Activated CD4-positive, alpha-beta T cell treated with anti-CD3 and anti-CD28 coated beads for 48 hours (primary cell): Measurements from ENCODE around the gene IL16.
"Not testable (repeated sequence)": the region's sequence is repeated elsewhere in the genome, so short reads cannot be mapped to it uniquely, and the experiment has no call there.

Source experiments
- DNase-seq: peaks from one replicate; pipeline ENCODE4 v3.0.0-alpha.2; 2020

The IL16 gene

GRCh38 chr15:81196576-81197254 is at the start of gene IL16:
Gene IL16, plus strand, starts transcription at chr15:81196879. Its CDS starts 28,521 bp downstream, at chr15:81225400.
- DNase-seq: no peak

DNA sequence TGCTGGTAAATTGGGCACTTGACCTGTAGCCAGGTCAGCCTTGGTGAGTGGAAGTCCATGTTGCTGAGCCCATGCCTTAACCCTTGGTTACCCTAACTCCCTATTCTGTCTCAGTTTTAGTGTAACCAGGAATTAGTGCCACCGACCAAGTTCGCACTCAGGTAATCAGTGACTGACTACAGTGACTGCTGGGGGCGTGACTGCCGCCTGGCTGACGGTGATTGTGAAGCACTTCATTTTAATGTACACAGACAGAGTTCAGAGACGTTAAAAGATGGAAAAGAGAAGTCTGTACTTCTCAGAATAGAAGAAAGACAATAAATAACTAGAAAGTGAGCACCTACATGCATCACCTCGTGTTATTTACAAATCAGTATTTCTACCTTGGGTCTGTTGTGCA is 45.3 kb upstream of the IL16 start:
- no peak for DNase-seq

DNA sequence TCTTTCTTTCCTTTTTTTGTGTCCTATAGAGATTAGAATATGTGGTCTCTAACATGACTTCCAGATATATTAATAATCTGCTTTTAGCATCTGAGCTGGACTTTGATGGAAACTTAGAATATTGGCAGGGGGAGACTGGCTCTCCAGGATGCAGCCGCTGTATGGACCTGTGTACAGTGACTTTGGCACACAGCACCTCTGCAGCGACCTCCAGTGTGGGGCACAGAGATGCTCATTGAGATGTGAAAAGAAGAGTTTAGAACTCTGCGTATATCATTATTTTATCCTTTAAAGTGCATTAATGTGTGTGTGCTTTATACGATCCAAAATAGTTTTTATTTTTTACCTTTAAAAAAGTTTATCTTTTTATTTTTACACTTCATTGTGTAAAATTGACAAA is 44.3 kb upstream of the IL16 start:
- DNase-seq: no peak

GRCh38 chr15:81152799-81153198 is 43.9 kb upstream of the IL16 start:
- no peak for DNase-seq

DNA sequence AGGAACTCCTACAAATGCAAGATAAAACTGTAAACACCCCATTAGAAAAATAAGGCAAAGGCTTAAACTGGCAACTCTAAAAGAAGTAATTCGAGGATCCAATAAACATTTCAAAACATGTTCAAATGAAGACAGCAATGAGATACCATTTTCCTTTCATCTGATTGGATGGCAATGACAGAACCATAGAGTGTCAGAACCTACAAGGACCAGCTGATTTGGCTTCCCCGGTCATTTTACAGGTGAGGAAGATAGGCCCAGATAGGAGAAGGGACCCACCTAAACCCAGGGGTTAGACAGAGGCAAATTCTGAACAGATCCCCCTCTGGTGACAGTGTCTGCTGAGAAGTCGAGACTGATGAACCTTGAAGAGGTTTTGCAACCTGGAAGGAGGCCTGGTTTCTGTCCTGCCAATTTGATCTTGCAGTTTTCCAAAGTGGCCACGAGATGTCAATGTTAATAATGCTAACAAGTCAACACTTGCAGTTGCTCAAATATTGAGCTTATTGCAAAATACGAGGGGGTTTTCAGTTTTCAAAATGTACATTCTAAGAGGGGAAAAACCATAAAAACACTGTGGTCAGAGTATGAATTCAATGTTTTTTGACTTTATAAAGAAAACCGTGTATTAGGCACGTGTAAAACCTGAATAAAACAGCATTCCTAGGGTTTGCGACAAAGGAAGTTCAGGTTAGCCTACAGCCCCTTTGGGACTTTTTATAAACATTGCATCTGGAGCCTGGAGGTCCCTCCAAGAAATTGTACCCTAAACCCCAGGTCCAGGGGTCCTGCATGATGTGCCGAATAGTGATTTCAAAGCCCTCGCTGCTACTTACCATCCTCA is 41.1 kb upstream of the IL16 start:
- DNase-seq: peak; percentile 16

GRCh38 chr15:81156324-81156723 is 40.4 kb upstream of the IL16 start:
- DNase-seq: no peak

- no peak for DNase-seq
These were observed 39.3 kb upstream of the IL16 start for GRCh38 chr15:81157195-81157938.

DNA sequence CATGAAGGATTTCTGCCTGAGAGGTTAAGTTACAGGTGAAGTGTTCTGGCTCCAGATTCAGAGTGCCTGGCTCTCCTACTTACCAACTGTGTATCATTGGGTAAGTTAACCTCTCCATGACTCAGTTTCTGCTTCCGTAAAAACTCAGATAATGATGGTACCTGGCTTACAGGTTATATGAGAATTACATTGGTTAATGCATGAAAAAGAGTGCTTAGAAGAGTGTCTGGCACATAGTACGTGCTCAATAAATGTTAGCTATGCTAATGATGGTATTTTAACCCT is 38.8 kb upstream of the IL16 start:
- DNase-seq: no peak

GRCh38 chr15:81158561-81158960 is 38.1 kb upstream of the IL16 start:
- not testable (repeated sequence) for DNase-seq

DNA sequence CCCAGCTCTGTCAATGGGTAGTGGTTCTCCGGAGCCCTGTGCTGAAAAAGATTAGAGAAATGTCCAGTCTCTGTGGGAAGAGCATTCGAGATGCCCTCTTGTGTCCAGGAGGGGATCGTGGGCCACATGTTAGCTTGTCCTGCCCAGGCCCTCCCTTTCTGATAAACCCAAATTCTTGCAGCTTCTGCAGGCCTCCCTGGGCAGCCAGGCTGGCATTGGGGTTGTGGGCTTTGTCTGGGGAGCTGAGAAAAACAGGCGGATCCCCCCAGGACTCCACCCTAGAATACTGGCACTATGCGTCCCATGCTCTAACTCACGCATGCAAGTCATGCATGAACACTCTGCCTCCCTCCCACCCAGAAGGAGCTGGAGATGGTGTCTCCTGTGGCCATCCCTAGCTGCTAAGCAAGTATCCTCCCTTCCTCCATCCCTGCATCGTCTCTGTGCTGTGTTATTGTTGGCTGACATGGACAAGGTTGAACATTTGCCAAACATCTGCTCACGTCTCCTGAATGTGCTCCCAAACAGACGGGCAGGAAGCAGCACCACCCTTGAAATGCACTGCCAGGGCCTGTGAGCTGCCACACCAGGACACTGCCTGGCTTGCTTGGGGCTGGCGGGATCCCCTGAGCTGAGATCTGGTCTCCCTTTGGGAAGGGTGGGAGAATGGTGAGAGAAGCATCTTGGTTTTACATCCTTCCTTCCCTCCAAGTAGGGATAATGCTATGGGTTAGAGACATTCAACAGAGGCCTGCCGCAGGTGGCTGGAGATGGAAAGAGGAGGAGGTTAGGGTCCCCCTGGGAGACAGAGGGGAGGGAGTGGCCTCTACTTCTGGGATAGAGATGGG is 36.1 kb upstream of the IL16 start:
- DNase-seq: no peak

DNA sequence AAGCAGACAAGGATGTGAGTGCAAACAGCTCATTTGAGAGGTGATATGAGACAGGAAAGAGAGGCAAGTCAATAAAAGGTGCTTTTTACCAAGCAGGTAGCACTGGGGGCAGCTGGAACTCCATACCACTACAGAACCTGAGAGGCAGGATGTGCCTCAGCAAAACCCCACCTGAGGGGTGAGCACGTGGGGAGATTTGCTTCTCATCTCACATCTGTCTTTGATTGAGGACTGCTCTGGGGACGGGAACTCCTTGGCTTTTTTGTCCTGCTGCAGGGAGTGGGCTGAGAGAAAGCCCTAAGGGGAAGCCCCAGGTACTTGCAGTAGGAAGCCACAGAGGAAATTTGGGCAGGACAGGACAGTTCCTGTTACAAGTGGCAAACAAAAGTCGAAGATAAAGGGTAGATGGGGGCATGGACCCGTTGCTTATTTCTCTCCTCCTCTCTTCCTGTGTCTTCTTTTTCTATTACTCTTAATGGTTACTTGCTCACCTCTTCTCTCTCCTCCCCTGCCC is 35.5 kb upstream of the IL16 start:
- DNase-seq: no peak

DNA sequence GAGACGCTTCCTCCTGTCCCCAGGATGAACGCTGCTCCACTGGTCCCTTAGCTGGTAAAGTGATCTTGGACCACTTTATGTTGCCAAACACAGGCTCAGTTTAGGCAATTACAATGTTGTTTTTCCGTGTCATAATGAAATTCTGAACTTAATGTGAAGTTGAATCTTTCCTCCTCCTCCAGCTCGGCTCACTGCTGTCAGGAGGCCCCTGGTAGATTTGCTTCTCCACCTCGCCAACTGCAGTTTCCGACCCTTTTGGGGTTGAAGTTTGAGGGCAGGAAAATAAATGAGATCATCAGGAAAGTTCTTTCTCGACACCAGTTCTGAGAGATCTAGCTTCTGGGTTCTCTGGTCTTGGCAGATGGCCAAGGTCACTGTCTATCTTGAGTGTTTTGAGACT is 34.8 kb upstream of the IL16 start:
- peak; percentile 21 for DNase-seq

GRCh38 chr15:81163961-81164800 is 32.5 kb upstream of the IL16 start:
- DNase-seq: no peak

GRCh38 chr15:81165535-81165934 is 31.1 kb upstream of the IL16 start:
- DNase-seq: no peak

DNA sequence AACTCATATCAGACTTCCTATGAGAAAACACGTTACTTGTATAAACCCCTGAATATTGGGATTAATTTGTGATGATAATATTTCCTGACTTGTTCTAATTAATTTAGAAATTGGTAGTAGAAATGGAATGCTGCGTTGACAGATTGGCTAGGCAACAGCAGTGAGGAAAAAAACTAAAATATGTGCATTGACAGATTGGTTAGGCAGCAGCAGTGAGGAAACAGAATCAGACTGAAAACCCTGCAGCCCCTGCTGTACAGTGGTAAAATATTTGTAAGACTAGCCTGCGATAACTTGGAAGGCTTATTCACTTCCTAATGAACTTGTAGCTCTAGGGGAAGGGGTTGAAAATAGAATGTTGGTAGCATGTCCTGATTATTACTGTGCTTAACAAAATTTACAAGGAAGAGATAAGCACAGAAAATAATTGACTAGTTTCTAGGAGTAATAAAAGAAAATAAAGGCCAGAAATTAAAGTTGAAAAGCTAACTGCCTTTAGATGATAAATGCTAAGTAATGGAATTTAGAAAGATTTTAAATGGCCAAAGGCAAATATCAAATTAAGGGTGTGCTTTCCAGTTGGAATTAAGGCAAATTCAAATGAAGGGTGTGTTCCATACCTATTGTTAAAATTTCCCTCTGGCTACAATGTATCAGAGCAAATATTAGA is 29.9 kb upstream of the IL16 start:
- DNase-seq: no peak

DNA sequence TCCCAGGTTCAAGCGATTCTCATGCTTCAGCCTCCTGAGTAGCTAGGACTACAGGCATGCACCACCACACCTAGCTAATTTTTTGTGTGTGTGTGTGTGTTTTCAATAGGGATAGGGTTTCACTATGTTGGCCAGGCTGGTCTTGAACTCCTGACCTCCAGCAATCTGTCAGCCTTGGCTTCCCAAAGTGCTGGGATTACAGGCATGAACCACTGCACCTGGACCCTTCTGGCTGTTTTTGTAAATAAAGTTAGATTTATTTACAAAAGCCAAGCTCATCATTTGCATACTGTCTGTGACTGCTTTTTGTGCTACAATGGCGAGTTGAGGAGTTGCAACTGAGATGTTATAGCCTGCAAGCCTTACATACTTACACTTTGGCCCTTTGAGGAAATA is 28.6 kb upstream of the IL16 start:
- DNase-seq: no peak

GRCh38 chr15:81168644-81169043 is 28.0 kb upstream of the IL16 start:
- DNase-seq: no peak

- no peak for DNase-seq
These were observed 26.2 kb upstream of the IL16 start for GRCh38 chr15:81170511-81170910.

DNA sequence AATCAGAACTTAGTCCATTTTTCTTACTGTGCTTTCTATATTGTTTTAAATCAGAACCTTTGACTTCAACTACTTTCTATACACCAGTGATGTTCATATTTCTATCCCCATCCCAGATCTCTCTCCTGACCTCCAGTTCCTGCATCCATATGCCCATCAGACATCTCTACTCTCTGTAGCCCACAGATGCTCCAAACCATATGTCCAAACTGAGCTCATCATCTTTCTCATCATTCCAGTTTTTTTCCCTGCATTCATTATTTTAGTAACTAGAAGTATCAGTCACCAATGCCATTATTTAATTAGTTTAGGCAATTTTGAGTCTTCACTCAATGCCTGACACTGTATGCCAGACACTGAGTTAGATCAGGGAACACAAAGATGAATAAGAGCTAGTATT is 25.4 kb upstream of the IL16 start:
- DNase-seq: no peak

GRCh38 chr15:81174125-81174791 is 22.4 kb upstream of the IL16 start:
- DNase-seq: no peak
